Keratinocyte (primary cell): Measurements from ENCODE around the gene RERE. TPM values are rescaled to one million over a fixed set of nuclear protein-coding genes. Genes with fewer than 3 reads are reported as not detected.

Experiments
- DNase-seq: peaks from one replicate; pipeline ENCODE4 v3.0.0-alpha.2; 2011; ENCODE audit warnings: low read depth, missing footprints, low spot score
- FAIRE-seq: peaks from 2 replicates; lab custom pipeline; 2011; peaks lifted over from hg19 to GRCh38; lab: Jason Lieb, UNC
- H2AFZ ChIP-seq: 2 replicates; pipeline ENCODE4 v1.6.0; 2012; ENCODE audit warnings: low read length, control low read depth, inconsistent platforms; ENCODE audit not compliant: control insufficient read depth
- H3K27ac ChIP-seq: 2 replicates; pipeline ENCODE4 v1.5.1; 2011; ENCODE audit warnings: low read length; ENCODE audit not compliant: control insufficient read depth, insufficient read depth
- H3K27me3 ChIP-seq: 3 replicates; pipeline ENCODE4 v1.6.0; 2011; ENCODE audit warnings: low read length; ENCODE audit not compliant: control insufficient read depth, insufficient read depth; ENCODE audit errors: extremely low read depth
- H3K36me3 ChIP-seq, 2 experiments: 2 replicates in 1 of 2; 3 replicates in 1 of 2; pipeline ENCODE4 v1.5.1; 2011; ENCODE audit warnings: low read length in 2 of 2, mild to moderate bottlenecking in 1 of 2; ENCODE audit not compliant: control insufficient read depth in 2 of 2, insufficient read depth in 2 of 2; ENCODE audit errors: extremely low read depth in 1 of 2
- H3K4me1 ChIP-seq: 3 replicates; pipeline ENCODE4 v1.5.1; 2011; ENCODE audit warnings: low read length; ENCODE audit not compliant: control insufficient read depth, insufficient read depth; ENCODE audit errors: extremely low read depth
- H3K4me2 ChIP-seq: 3 replicates; pipeline ENCODE4 v1.6.0; 2011; ENCODE audit warnings: low read depth, low read length; ENCODE audit not compliant: control insufficient read depth, insufficient read depth; ENCODE audit errors: extremely low read depth
- H3K4me3 ChIP-seq, 3 experiments: fragments of 200-600 bp in 1 of 3; sonication (generic) in 1 of 3; 2 replicates in 2 of 3; 3 replicates in 1 of 3; pipeline ENCODE4 v1.5.1; 2011 to 2016; ENCODE audit warnings: low read length in 3 of 3, mild to moderate bottlenecking in 3 of 3, control low read depth in 2 of 3, inconsistent platforms in 1 of 3, low read depth in 1 of 3, mixed read lengths in 1 of 3, mixed run types in 1 of 3, moderate library complexity in 1 of 3; ENCODE audit not compliant: control insufficient read depth in 2 of 3, insufficient read depth in 2 of 3; ENCODE audit errors: extremely low read depth in 1 of 3
- H3K79me2 ChIP-seq: 2 replicates; pipeline ENCODE4 v1.6.0; 2012; ENCODE audit warnings: low read length; ENCODE audit not compliant: control insufficient read depth, insufficient read depth
- H3K9ac ChIP-seq: 3 replicates; pipeline ENCODE4 v1.6.0; 2011; ENCODE audit warnings: low read length; ENCODE audit not compliant: control insufficient read depth, insufficient read depth; ENCODE audit errors: extremely low read depth
- H3K9me1 ChIP-seq: 3 replicates; pipeline ENCODE4 v1.6.0; 2011; ENCODE audit warnings: low read length; ENCODE audit not compliant: control insufficient read depth, insufficient read depth; ENCODE audit errors: extremely low read depth
- H3K9me3 ChIP-seq: 2 replicates; pipeline ENCODE4 v1.5.1; 2012; ENCODE audit warnings: low read depth, low read length; ENCODE audit not compliant: control insufficient read depth
- H4K20me1 ChIP-seq: 3 replicates; pipeline ENCODE4 v1.6.0; 2011; ENCODE audit warnings: low read length; ENCODE audit not compliant: control insufficient read depth, insufficient read depth; ENCODE audit errors: extremely low read depth
- EZH2 ChIP-seq: IDR thresholded peaks from one replicate; pipeline ENCODE4 v1.6.1; 2012; ENCODE audit warnings: inconsistent platforms, mild to moderate bottlenecking, low read length, moderate library complexity
- dilution Hi-C: fragments of 300-500 bp; cut with MboI; formaldehyde crosslinking; loops from one replicate; pipeline ENCODE4 v1.7.0; 2020; ENCODE audit warnings: low sequenced_read_pairs; ENCODE audit not compliant: extremely low pct_ligation_motif_present
- polyA plus RNA-seq, 5 experiments: library from polyadenylated mRNA; depleted of rRNA in 3 of 5; stranded (reverse) in 3 of 5; stranded (forward) in 1 of 5; unstranded in 1 of 5; fragments of >200 nt; gene quantifications; 1 replicate in 1 of 5; 2 replicates in 3 of 5; 3 replicates in 1 of 5; pipeline versions ENCODE4 v1.2.1 to v1.2.3, GENCODE V29; 2011 to 2012; ENCODE audit warnings: missing spikeins in 2 of 5, low read depth in 1 of 5, low replicate concordance in 1 of 5
- TF ChIP-seq, protein P1 (sequence below), 3 experiments: IDR thresholded peaks in 1 of 3; conservative IDR thresholded peaks in 1 of 3; optimal IDR thresholded peaks in 1 of 3; 2 replicates in 2 of 3; 3 replicates in 1 of 3; pipeline versions ENCODE3 to v1.5.1; 2011; ENCODE audit warnings: low read length in 3 of 3, mild to moderate bottlenecking in 3 of 3, moderate library complexity in 2 of 3, control low read depth in 1 of 3, inconsistent platforms in 1 of 3; ENCODE audit not compliant: insufficient read depth in 2 of 3; ENCODE audit errors: extremely low read depth in 1 of 3

The RERE gene
- polyA plus RNA-seq, 1 donor (not counting 4 experiments of a cell fraction or from before 2014, with no cell fraction given), result 3.8 TPM

DNA sequence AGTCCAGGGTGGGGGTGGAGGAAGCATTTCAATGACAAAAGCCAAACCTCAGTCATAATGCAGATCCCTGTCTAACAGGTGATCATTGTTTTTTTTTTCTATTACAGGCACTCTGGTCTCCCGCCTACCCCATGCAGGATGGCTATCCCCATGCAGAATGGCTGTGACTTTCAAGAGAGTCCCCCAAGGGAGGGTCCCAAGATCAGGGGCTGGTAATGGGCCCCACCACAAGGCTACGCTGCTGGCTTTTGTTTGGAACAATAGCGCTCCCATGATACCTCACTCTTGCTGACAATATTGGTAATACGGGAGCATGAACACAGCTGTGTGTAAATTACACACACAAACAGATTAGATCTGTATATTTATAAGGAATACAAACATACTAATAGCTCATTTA lies 380.1 kb downstream of the RERE start:
- Histone ChIP-seq H3K4me2 (no peak overlapping the region), H3K4me1 (no peaks in the 10 kb centered on the region), H3K36me3 (no peaks in the 10 kb centered on the region), H3K9ac (no peak overlapping the region), H2AFZ (no peak overlapping the region), H3K27me3 (no peaks in the 10 kb centered on the region), H3K27ac (no peak overlapping the region), H3K9me3 (no peaks in the 10 kb centered on the region), H3K4me3 (no peak overlapping the region), H4K20me1 (peaks cover 2% of the 10 kb centered on the region), H3K79me2 (no peaks in the 10 kb centered on the region), H3K9me1 (peaks cover 2% of the 10 kb centered on the region)
- FAIRE-seq (no peak), DNase-seq (no peak)
- TF ChIP-seq EZH2, result no peak
- TF ChIP-seq, protein P1, sequence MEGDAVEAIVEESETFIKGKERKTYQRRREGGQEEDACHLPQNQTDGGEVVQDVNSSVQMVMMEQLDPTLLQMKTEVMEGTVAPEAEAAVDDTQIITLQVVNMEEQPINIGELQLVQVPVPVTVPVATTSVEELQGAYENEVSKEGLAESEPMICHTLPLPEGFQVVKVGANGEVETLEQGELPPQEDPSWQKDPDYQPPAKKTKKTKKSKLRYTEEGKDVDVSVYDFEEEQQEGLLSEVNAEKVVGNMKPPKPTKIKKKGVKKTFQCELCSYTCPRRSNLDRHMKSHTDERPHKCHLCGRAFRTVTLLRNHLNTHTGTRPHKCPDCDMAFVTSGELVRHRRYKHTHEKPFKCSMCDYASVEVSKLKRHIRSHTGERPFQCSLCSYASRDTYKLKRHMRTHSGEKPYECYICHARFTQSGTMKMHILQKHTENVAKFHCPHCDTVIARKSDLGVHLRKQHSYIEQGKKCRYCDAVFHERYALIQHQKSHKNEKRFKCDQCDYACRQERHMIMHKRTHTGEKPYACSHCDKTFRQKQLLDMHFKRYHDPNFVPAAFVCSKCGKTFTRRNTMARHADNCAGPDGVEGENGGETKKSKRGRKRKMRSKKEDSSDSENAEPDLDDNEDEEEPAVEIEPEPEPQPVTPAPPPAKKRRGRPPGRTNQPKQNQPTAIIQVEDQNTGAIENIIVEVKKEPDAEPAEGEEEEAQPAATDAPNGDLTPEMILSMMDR (optimal IDR thresholded peaks at IDR 0.05 in 1 of 3, IDR thresholded peaks at IDR 0.05 in 1 of 3, conservative IDR thresholded peaks at IDR 0.05 in 1 of 3; ENCODE audit: extremely low read depth in 1 of 3, insufficient read depth in 2 of 3, low read length in 3 of 3), result no peak
- dilution Hi-C loops, result no loop called here

DNA sequence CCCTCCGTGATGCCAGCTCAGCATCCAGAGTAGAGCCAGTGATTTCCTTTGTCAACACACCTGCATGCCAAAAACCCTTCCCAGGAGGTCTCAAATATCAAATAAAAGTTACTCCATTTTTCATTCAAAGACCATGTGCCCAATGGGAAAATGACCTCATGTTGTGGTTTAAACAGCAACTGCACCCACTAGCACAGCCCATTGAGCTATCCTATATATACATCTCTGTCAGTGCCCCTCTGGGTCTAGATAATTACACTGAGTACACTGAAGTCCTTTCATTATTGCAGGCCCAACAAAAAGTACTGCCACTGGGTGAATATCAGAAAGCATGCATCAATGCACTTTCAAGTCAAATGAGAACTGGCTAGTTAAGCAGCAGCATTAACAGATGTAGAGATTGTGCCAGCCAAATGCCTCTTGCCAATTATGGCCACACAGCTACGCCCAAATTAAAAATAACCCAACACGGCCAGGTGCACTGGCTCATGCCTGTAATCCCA lies 381.8 kb downstream of the RERE start:
- dilution Hi-C loops, result no loop called here
- Histone ChIP-seq H3K9ac (no peak overlapping the region), H3K4me1 (no peaks in the 10 kb centered on the region), H3K4me3 (no peak overlapping the region), H3K27me3 (no peaks in the 10 kb centered on the region), H3K36me3 (no peaks in the 10 kb centered on the region), H3K27ac (no peak overlapping the region), H4K20me1 (peaks cover 2% of the 10 kb centered on the region), H3K4me2 (no peak overlapping the region), H3K9me1 (peaks cover 2% of the 10 kb centered on the region), H3K79me2 (no peaks in the 10 kb centered on the region), H2AFZ (no peak overlapping the region), H3K9me3 (no peaks in the 10 kb centered on the region)
- FAIRE-seq, result no peak
- TF ChIP-seq, protein P1 (optimal IDR thresholded peaks at IDR 0.05 in 1 of 3, IDR thresholded peaks at IDR 0.05 in 1 of 3, conservative IDR thresholded peaks at IDR 0.05 in 1 of 3; ENCODE audit: extremely low read depth in 1 of 3, insufficient read depth in 2 of 3, low read length in 3 of 3), result no peak
- no peak for DNase-seq
